ENCODE measurements around the gene CYFIP2. TPM values are rescaled to one million over a fixed set of nuclear protein-coding genes. Genes with fewer than 3 reads are reported as not detected.

CYFIP2 gene
- total RNA-seq, 2 donors from 2014 or later, result 282 to 424 TPM

DNA sequence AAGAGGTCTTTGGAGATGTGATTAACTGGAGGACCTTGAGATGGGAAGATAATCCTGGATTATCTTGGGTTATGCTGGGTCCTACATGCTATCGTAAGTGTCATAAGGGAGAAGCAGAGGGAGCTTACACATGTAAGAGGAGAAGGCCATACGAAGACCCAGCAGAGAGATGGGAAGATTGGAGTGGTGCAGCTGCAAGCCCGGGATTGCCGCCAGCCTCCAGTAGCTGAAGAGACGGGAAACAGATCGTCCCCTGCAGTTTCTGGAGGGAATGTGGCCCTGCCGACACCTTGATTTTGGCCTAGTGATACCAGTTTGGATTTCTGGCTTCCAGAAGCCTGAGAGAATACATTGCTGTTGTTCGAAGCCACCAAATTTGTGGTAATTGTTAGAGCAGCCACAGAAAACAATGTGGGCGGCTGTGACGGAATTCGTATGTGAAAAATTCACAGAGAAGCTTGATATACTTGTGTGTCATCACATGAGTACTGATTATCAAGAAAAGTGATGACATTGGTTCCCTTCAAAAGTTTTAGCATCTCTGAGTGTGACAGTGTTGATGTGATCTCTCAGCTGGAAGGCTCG is 86.9 kb downstream of the CYFIP2 start:
- H3K36me3 Mint-ChIP-seq, result peaks cover 23% of the 10 kb centered on the region
- peaks cover 48 to 53% of the 10 kb centered on the region in 2 donors for H3K4me1 Mint-ChIP-seq (ENCODE audit: low read depth in 2 of 2)
- H3K4me3 Mint-ChIP-seq, result no peak overlapping the region
- no peaks in the 10 kb centered on the region for H3K27me3 Mint-ChIP-seq
- DNase-seq (ENCODE audit: low spot score) (no peak), ATAC-seq (no peak)
- H3K27ac Mint-ChIP-seq, result peak overlapping the region; percentile 83 to 96
- H3K9me3 Mint-ChIP-seq, result no peaks in the 10 kb centered on the region

DNA sequence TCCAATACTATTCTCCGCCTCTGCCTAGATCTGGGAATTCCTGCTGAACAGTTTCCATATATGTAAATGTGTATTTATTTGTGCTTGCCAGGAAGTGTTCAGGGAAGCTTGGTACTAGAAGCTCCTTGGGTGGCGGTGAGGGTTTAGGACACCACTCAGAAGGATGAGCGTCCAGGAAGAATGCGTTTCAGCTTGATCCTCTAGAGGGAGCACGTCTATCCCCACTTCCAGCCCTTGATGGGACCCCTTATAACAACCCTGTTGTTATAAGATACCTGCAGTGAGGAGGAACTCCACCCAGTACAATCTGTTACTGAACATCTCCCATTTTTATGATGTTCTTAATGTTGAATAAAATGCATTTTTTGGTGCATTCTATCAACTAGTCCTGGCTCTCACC is 88.9 kb downstream of the CYFIP2 start:
- Mint-ChIP-seq H3K36me3 (peaks cover 35% of the 10 kb centered on the region), H3K27ac (peak overlapping the region in 1 of 2 donors; percentile 58), H3K4me3 (no peak overlapping the region), H3K27me3 (no peaks in the 10 kb centered on the region), H3K4me1 (ENCODE audit: low read depth in 2 of 2) (peaks cover 50% of the 10 kb centered on the region in 2 donors), H3K9me3 (no peaks in the 10 kb centered on the region)
- DNase-seq (ENCODE audit: low spot score), result no peak
- ATAC-seq, result no peak

DNA sequence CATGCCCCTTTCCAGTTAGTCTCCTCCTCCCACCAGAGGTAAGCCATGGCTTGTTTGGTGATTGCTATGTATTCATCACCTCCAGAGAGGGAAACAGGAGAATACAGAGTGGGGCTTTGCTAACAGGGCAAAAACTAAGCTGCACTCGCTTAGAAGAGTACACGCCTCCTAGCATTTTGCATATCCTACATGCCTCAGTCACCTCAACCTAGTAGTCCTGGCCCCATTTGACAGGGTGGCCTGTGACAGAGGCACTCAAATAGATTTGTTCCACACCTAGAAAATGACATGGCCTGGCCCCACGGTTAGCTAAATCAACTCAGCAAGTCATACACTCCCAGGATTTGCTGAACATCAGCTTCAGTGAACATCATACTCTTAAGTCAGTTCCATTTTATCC is 90.7 kb downstream of the CYFIP2 start:
- ATAC-seq (no peak), DNase-seq (ENCODE audit: low spot score) (no peak)
- Mint-ChIP-seq H3K27me3 (no peaks in the 10 kb centered on the region), H3K4me1 (ENCODE audit: low read depth in 2 of 2) (peaks cover 33 to 45% of the 10 kb centered on the region in 2 donors), H3K4me3 (no peak overlapping the region), H3K9me3 (no peaks in the 10 kb centered on the region), H3K27ac (peak overlapping the region in 1 of 2 donors; percentile 58), H3K36me3 (peaks cover 35% of the 10 kb centered on the region)

DNA sequence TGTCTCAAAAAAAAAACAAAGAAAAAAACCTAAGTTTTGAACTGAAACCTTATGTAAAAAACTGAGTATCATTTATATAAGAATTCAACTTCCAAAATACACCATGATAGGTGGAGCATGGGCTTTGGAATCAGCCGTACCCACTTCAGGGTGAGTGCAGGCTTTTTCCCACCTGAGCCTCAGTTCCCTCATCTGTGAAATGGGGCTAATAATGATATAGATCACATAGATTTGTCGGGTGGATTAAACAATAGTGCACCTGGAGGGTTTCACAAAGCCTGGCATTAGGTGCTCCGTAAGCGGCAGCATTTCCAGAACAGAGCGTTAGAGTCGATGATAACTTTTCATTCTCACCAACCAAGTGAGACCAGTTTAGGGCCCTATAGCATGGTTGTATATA is 91.9 kb downstream of the CYFIP2 start:
- H3K36me3 Mint-ChIP-seq, result peaks cover 38% of the 10 kb centered on the region
- no peaks in the 10 kb centered on the region for H3K27me3 Mint-ChIP-seq
- no peak overlapping the region for H3K27ac Mint-ChIP-seq
- ATAC-seq, result no peak
- H3K9me3 Mint-ChIP-seq, result no peaks in the 10 kb centered on the region
- no peak for DNase-seq (ENCODE audit: low spot score)
- H3K4me3 Mint-ChIP-seq, result no peak overlapping the region
- H3K4me1 Mint-ChIP-seq (ENCODE audit: low read depth in 2 of 2), result peaks cover 21 to 40% of the 10 kb centered on the region in 2 donors

DNA sequence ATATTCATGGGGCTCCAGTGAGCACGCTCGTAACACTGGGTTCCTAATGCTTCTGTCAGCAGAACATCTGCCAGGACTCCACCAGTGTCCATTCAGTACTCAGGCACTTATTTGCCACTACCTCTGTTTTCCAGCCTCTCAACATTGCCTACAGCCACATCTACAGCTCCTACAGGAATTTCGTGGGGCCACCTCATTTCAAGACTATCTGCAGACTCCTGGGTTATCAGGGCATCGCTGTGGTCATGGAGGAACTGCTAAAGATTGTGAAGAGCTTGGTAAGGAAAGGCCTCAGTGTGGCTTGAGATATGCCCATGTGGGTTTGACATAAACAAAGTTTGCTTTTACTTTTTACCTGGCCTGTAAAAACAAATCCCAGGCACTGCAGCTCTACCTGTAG is 92.9 kb downstream of the CYFIP2 start:
- no peak for DNase-seq (ENCODE audit: low spot score)

DNA sequence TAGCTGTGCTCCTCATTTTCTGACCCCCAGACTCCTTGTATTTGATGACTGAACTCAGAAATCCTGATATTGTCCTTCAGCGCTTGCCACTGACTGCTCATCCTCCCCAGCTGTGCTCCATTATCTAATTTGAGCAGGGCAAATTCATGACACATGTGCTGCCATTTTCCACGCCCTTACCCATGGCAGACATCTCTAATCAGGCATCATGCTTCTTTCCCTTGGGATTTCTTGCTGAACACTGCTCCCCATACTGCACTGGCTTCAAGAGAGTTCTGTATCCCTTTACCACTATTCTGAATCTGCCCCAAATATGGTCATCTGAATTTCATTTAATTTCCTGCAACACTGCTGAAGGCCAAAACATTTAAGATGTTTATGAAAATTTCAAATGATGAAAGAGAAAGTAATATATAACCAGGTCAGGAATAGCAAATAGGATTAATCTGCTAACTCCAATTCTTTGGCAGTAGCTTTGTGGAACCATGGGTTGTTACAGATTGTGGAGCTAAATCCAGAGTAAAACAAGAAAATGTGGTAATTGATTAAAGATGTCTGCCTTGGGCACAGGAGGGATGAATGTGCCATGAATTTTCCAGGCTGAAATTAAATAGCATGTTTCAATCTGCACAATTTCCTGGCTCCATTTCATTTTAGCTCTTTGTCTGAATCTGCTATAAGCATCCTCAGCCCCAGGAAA is 93.6 kb downstream of the CYFIP2 start:
- Mint-ChIP-seq H3K4me3 (no peak overlapping the region), H3K4me1 (ENCODE audit: low read depth in 2 of 2) (peaks cover 17 to 40% of the 10 kb centered on the region in 2 donors), H3K27ac (peak overlapping the region; percentile 14 to 84), H3K9me3 (no peaks in the 10 kb centered on the region), H3K36me3 (peaks cover 41% of the 10 kb centered on the region), H3K27me3 (no peaks in the 10 kb centered on the region)
- no peak for ATAC-seq
- no peak for DNase-seq (ENCODE audit: low spot score)

More for the DNA sequence above, 92.9 kb downstream of the CYFIP2 start:
- ATAC-seq, result no peak
- peaks cover 36% of the 10 kb centered on the region for H3K36me3 Mint-ChIP-seq
- H3K27me3 Mint-ChIP-seq, result no peaks in the 10 kb centered on the region
- peaks cover 17 to 40% of the 10 kb centered on the region in 2 donors for H3K4me1 Mint-ChIP-seq (ENCODE audit: low read depth in 2 of 2)
- no peaks in the 10 kb centered on the region for H3K9me3 Mint-ChIP-seq
- H3K27ac Mint-ChIP-seq, result peak overlapping the region in 1 of 2 donors; percentile 14
- no peak overlapping the region for H3K4me3 Mint-ChIP-seq

DNA sequence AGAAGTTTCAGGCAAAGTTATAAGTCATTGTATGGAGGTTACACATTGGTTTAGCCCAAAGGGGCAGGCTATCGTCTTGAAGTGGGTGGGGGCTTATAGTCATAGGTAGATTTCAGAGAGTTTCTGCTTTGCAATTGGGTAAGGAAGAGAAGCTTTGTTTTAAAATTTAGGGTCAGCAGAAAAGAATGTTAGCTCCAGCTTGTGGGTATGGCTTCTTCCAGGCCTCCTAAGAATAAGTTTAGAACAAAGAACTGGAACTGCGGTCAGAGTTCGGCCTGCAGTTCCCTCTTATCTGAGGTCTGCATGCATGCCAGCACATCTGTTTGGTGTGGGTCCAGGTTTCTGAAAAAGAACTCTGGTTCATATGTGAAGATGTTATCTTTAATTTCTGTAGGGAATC is 96.1 kb downstream of the CYFIP2 start:
- peaks cover 56% of the 10 kb centered on the region for H3K36me3 Mint-ChIP-seq
- H3K4me3 Mint-ChIP-seq, result no peak overlapping the region
- DNase-seq (ENCODE audit: low spot score) (no peak), ATAC-seq (no peak)
- H3K27me3 Mint-ChIP-seq, result no peaks in the 10 kb centered on the region
- peaks cover 14 to 30% of the 10 kb centered on the region in 2 donors for H3K4me1 Mint-ChIP-seq (ENCODE audit: low read depth in 2 of 2)
- no peaks in the 10 kb centered on the region for H3K9me3 Mint-ChIP-seq
- peak overlapping the region; percentile 59 to 79 for H3K27ac Mint-ChIP-seq

DNA sequence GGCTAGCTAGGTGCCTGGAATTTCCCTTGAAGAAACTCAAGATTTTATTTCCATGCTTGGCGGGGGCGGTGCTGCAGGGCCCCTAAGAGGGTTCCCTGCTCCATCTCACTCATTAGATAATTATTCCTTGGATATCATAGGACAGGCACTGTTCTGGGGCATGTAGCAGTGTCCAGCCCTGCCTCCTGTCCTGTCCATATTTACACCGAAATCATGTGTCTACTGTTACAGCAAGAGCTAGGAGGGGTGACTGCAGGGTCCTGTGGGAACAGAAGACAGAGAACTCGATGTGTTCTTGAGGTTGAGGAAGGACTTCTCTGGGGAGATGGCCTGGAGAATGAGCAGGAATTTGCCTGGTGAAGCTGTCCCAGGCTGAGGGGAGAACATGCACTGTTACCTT is 96.6 kb downstream of the CYFIP2 start:
- Mint-ChIP-seq H3K9me3 (no peaks in the 10 kb centered on the region), H3K4me1 (ENCODE audit: low read depth in 2 of 2) (peaks cover 14 to 30% of the 10 kb centered on the region in 2 donors), H3K27me3 (no peaks in the 10 kb centered on the region), H3K4me3 (no peak overlapping the region), H3K36me3 (peaks cover 56% of the 10 kb centered on the region), H3K27ac (peak overlapping the region; percentile 59 to 79)
- DNase-seq (ENCODE audit: low spot score) (no peak), ATAC-seq (no peak)

DNA sequence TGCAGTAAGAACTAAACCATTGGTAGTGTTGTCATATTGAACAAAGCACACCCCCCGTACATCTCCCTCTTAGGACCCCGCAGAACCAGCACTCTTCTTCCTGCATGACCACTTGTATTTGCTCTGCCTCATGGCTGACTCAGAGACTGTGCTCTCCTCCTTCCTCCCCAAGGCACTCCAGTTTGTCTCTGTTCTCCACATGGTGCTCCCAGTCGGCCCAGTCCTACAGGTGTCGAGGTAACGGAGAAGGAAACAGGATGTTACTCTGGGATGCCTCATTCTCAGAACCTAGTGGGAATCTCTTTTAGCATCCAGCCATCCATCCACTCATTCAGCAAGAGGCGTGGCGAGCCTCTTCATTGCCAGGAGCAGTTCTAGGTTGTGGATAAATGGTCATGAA is 97.1 kb downstream of the CYFIP2 start:
- H3K4me1 Mint-ChIP-seq (ENCODE audit: low read depth in 2 of 2), result peaks cover 14 to 30% of the 10 kb centered on the region in 2 donors
- no peaks in the 10 kb centered on the region for H3K27me3 Mint-ChIP-seq
- DNase-seq (ENCODE audit: low spot score) (no peak), ATAC-seq (peak in 1 of 2 donors; percentile 27)
- H3K27ac Mint-ChIP-seq, result peak overlapping the region; percentile 66 to 79
- H3K9me3 Mint-ChIP-seq, result no peaks in the 10 kb centered on the region
- H3K4me3 Mint-ChIP-seq, result no peak overlapping the region
- peaks cover 56% of the 10 kb centered on the region for H3K36me3 Mint-ChIP-seq

DNA sequence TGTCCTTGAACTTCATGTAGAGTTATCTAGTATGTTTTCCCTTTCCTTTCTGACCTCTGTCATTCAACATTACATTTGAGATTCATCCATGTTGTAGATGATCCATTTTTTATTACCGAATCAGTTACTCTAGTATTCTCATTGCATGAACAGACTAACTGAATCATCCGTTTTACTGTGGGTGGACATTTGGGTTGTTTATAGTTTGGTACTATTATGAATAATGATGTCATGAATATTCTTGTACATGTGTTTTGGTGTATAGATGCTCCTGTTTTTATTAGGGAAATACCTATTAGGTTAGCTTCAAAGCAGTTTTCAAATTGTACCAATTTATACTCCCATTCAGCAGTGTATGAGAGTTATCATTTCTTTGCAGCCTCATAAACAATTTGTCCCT is 99.8 kb downstream of the CYFIP2 start:
- Mint-ChIP-seq H3K27ac (peak overlapping the region; percentile 43 to 80), H3K4me3 (no peak overlapping the region), H3K9me3 (no peaks in the 10 kb centered on the region), H3K27me3 (no peaks in the 10 kb centered on the region), H3K36me3 (peaks cover 44% of the 10 kb centered on the region), H3K4me1 (ENCODE audit: low read depth in 2 of 2) (peaks cover 10 to 16% of the 10 kb centered on the region in 2 donors)
- DNase-seq (ENCODE audit: low spot score) (no peak), ATAC-seq (no peak)

DNA sequence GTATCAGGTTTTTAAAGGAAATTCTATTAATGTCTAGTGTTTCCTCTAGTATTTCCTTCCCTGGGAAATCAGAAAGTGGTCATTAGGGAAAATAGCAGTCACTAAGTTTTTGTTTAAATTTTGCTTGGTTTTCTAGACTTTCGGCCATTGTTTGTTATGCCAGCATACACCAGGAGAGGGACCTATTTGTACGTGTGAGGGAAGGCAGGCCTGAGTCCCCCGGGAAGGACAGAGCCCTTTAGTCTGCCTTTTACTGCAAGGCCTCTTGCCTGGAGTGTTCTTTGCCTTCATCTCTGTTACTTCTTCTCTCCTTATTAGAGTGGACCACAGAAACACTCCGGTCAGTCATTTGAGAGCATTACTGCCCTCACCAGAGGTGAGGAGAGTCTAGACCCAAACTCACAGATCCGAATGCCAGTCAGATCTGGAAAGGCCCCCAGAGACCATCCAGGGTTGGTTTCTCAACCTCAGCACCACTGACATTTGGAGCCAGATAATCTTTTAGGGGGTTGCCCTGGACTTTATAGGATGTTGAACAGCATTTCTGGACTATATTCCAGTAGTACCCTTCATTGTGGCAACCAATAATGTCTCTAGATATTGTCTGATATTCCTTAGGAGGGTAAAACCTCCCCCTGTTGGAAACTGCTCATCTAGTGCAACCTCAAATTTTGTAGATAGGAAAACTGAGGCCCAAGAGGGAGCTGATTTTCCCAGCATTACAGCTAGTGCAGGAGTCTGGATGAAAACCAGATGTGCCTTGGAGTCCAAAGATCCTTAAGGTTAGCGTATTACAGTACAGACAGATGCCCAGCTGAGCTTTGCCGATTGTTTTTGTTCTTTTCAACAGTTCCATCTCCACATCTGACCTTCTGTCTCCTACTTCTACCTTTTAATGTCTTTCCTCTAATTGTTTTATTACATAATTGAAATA is 101.1 kb downstream of the CYFIP2 start:
- DNase-seq (ENCODE audit: low spot score) (no peak), ATAC-seq (no peak)
- peak overlapping the region; percentile 43 to 80 for H3K27ac Mint-ChIP-seq
- no peaks in the 10 kb centered on the region for H3K27me3 Mint-ChIP-seq
- H3K4me1 Mint-ChIP-seq (ENCODE audit: low read depth in 2 of 2), result peaks cover 6 to 10% of the 10 kb centered on the region in 2 donors
- H3K4me3 Mint-ChIP-seq, result no peak overlapping the region
- H3K36me3 Mint-ChIP-seq, result peaks cover 41% of the 10 kb centered on the region
- no peaks in the 10 kb centered on the region for H3K9me3 Mint-ChIP-seq

DNA sequence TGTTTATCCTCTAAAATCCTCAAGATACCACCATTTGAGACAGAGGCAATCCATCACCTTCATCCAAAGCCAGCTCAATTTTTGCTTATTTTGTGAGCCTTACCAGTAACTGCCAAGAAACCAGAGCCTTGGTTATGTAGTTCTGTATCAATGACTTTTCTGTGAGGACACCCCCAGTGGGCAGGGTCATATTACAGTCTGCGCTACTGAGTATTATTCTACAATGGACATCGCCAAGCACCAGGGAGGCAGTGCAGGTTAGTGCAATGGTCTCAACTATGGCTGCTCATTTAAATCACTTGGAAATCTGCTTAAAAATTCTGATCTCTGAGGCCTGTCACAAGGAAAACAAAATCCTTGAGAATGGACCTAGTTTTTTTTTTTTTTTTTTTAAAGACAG is 103.6 kb downstream of the CYFIP2 start:
- Mint-ChIP-seq H3K4me1 (ENCODE audit: low read depth in 2 of 2) (peaks cover 4% of the 10 kb centered on the region in 2 donors), H3K27ac (peak overlapping the region in 1 of 2 donors; percentile 21), H3K27me3 (no peaks in the 10 kb centered on the region), H3K4me3 (no peak overlapping the region), H3K36me3 (peaks cover 25% of the 10 kb centered on the region), H3K9me3 (no peaks in the 10 kb centered on the region)
- no peak for DNase-seq (ENCODE audit: low spot score)
- no peak for ATAC-seq

DNA sequence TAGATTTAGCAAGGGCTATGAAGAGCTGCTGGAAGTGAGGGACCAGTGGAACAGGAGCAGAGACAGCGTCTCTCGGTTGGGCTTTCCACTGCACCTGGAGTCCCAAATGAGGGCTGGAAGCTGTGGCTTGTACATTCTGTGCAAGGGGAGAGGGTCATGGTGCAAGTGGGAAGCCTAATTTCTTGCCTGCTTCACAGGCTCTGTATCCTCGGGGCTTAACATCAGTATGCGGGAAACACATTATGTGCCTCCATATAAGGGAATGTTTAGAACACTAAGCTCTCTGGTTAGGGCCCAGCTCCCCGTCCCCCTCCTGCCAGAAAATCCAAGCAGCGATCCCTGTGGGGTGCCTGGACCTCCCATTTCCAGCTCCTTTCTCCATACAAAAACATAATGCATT is 105.0 kb downstream of the CYFIP2 start:
- peaks cover 17% of the 10 kb centered on the region for H3K36me3 Mint-ChIP-seq

More for the DNA sequence above, 105.0 kb downstream of the CYFIP2 start:
- ATAC-seq, result no peak
- H3K9me3 Mint-ChIP-seq, result no peaks in the 10 kb centered on the region
- no peaks in the 10 kb centered on the region for H3K27me3 Mint-ChIP-seq
- peak overlapping the region; percentile 54 to 65 for H3K27ac Mint-ChIP-seq
- no peak for DNase-seq (ENCODE audit: low spot score)
- no peak overlapping the region for H3K4me3 Mint-ChIP-seq
- peaks cover 3 to 6% of the 10 kb centered on the region in 2 donors for H3K4me1 Mint-ChIP-seq (ENCODE audit: low read depth in 2 of 2)

All from natural killer cell treated with Interleukin-12 subunit alpha and Interleukin-12 subunit beta and Interleukin-15 and Interleukin-18, amount 100 ng/mL, for 72 hours (primary cell).